ENCODE results near the gene MCF2L. TPM values are rescaled to one million over a fixed set of nuclear protein-coding genes. Genes with fewer than 3 reads are reported as not detected.

Gene MCF2L
- total RNA-seq, 1 experiment from 2014 or later: 53.2 TPM

GRCh38 chr13:112997188-112998130, 28.4 kb downstream of the MCF2L start:
- DNase-seq (ENCODE audit: low spot score): peak; percentile 54

GRCh38 chr13:112998521-112999280, 29.7 kb downstream of the MCF2L start:
- DNase-seq (ENCODE audit: low spot score): no peak

- DNase-seq (ENCODE audit: low spot score): no peak
These were observed 30.6 kb downstream of the MCF2L start for GRCh38 chr13:112999414-113000177.

- DNase-seq (ENCODE audit: low spot score): no peak
These were observed 31.6 kb downstream of the MCF2L start for GRCh38 chr13:113000575-113000974.

- DNase-seq (ENCODE audit: low spot score): peak; percentile 87
These were observed 32.5 kb downstream of the MCF2L start for GRCh38 chr13:113001241-113002140.

- peak; percentile 80 for DNase-seq (ENCODE audit: low spot score)
These were observed 33.3 kb downstream of the MCF2L start for GRCh38 chr13:113002206-113002912.

GRCh38 chr13:113002913-113003290, 33.9 kb downstream of the MCF2L start:
- DNase-seq (ENCODE audit: low spot score): no peak

- no peak for DNase-seq (ENCODE audit: low spot score)
These were observed 35.1 kb downstream of the MCF2L start for GRCh38 chr13:113004126-113004525.

GRCh38 chr13:113005076-113005865, 36.3 kb downstream of the MCF2L start:
- no peak for DNase-seq (ENCODE audit: low spot score)

- DNase-seq (ENCODE audit: low spot score): no peak
These were observed 37.0 kb downstream of the MCF2L start for GRCh38 chr13:113005997-113006396.

- no peak for DNase-seq (ENCODE audit: low spot score)
These were observed 37.6 kb downstream of the MCF2L start for GRCh38 chr13:113006660-113007059.

- DNase-seq (ENCODE audit: low spot score): no peak
These were observed 39.8 kb downstream of the MCF2L start for GRCh38 chr13:113008851-113009250.

GRCh38 chr13:113009743-113010509, 40.9 kb downstream of the MCF2L start:
- DNase-seq (ENCODE audit: low spot score): no peak

GRCh38 chr13:113010510-113010865, 41.5 kb downstream of the MCF2L start:
- no peak for DNase-seq (ENCODE audit: low spot score)

- peak; percentile 91 for DNase-seq (ENCODE audit: low spot score)
These were observed 44.3 kb downstream of the MCF2L start for GRCh38 chr13:113013303-113013702.

- no peak for DNase-seq (ENCODE audit: low spot score)
These were observed 45.1 kb downstream of the MCF2L start for GRCh38 chr13:113013878-113014751.

Measured in HT-29 (cell line).